Activated B cell treated with CpG ODN at 0.5 μM for 24 hours (primary cell): ENCODE results near the gene MVD. TPM values are rescaled to one million over a fixed set of nuclear protein-coding genes. Genes with fewer than 3 reads are reported as not detected.

Experiments
- ATAC-seq: fragments of 200-7000 bp; cut with Tn5 transposase; one replicate; pipeline ENCODE4 v1.10.0; 2021; ENCODE audit warnings: low read depth, mild to moderate bottlenecking, moderate library complexity
- CTCF ChIA-PET: fragments of 350-600 bp; sonication (Branson Sonifier 250); formaldehyde crosslinking; loops from one replicate; lab custom pipeline; 2021; ENCODE audit warnings: antibody characterized with exemption; lab: Charles Lee
- POLR2A ChIA-PET: fragments of 350-600 bp; sonication (Branson Sonifier 250); formaldehyde crosslinking; loops from one replicate; lab custom pipeline; 2021; ENCODE audit warnings: antibody characterized with exemption; lab: Charles Lee
- DNase-seq: peaks from one replicate; pipeline ENCODE4 v3.0.0; 2022
- H3K27ac Mint-ChIP-seq: one replicate; pipeline ENCODE4 v1.8.0; 2020; ENCODE audit warnings: mixed read lengths
- H3K27me3 Mint-ChIP-seq: one replicate; pipeline ENCODE4 v1.8.0; 2021; ENCODE audit warnings: mixed read lengths
- H3K36me3 Mint-ChIP-seq: one replicate; pipeline ENCODE4 v1.8.0; 2021; ENCODE audit warnings: low read depth, mixed read lengths
- H3K4me1 Mint-ChIP-seq: one replicate; pipeline ENCODE4 v1.8.0; 2021; ENCODE audit warnings: mixed read lengths
- H3K4me3 Mint-ChIP-seq: one replicate; pipeline ENCODE4 v1.8.0; 2020; ENCODE audit warnings: mild to moderate bottlenecking, mixed read lengths
- H3K9me3 Mint-ChIP-seq: one replicate; pipeline ENCODE4 v1.8.0; 2020; ENCODE audit warnings: mixed read lengths
- intact Hi-C: fragments of 100-400 bp; cut with micrococcal nuclease; formaldehyde crosslinking; loops from one replicate; pipeline ENCODE4 v1.15.1; 2024
- total RNA-seq: library from RNA; stranded (reverse); gene quantifications from 2 replicates; pipeline ENCODE4 v1.2.3, GENCODE V29; 2022
- TF ChIP-seq, protein P1 (sequence below): fragments of 200-600 bp; IDR thresholded peaks from one replicate; pipeline ENCODE4 v1.8.0; 2022; ENCODE audit warnings: antibody characterized with exemption, mild to moderate bottlenecking

The MVD gene
- total RNA-seq, 1 donor from 2014 or later = 140 TPM

GRCh38 chr16:88681709-88682451 lies 19.0 kb upstream of the MVD start:
- Mint-ChIP-seq H3K27ac (peak overlapping the region; percentile 93), H3K4me3 (peak overlapping the region; percentile 79), H3K27me3 (no peaks in the 10 kb centered on the region), H3K4me1 (peaks cover 46% of the 10 kb centered on the region), H3K36me3 (peaks cover 8% of the 10 kb centered on the region), H3K9me3 (no peaks in the 10 kb centered on the region)
- CTCF ChIA-PET = interaction anchor here (0.8 to 1.4 kb wide), 4 partner anchors 17 to 48 kb away, joined by 3 to 6 read pairs (median 4); no protein-coding TSS in a partner anchor
- POLR2A ChIA-PET = interaction anchor here (0.6 to 3.8 kb wide), 9 partner anchors 11 to 112 kb away, joined by 3 to 32 read pairs (median 5); partner anchors contain the start of genes CYBA, MVD and ZC3H18
- TF ChIP-seq, protein P1, sequence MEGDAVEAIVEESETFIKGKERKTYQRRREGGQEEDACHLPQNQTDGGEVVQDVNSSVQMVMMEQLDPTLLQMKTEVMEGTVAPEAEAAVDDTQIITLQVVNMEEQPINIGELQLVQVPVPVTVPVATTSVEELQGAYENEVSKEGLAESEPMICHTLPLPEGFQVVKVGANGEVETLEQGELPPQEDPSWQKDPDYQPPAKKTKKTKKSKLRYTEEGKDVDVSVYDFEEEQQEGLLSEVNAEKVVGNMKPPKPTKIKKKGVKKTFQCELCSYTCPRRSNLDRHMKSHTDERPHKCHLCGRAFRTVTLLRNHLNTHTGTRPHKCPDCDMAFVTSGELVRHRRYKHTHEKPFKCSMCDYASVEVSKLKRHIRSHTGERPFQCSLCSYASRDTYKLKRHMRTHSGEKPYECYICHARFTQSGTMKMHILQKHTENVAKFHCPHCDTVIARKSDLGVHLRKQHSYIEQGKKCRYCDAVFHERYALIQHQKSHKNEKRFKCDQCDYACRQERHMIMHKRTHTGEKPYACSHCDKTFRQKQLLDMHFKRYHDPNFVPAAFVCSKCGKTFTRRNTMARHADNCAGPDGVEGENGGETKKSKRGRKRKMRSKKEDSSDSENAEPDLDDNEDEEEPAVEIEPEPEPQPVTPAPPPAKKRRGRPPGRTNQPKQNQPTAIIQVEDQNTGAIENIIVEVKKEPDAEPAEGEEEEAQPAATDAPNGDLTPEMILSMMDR = no peak
- peak; percentile 62 for DNase-seq
- ATAC-seq = peak; percentile 74
- intact Hi-C loops = loop anchor here (1.0 to 10.0 kb wide), 5 partner anchors 19 to 227 kb away; partner anchors contain the start of genes CTU2, CYBA, MVD and RNF166

- intact Hi-C loops = loop anchor here (1.0 to 10.0 kb wide), 4 partner anchors 20 to 226 kb away; partner anchors contain the start of genes CTU2, CYBA, RNF166 and ZFPM1
- Mint-ChIP-seq H3K27me3 (no peaks in the 10 kb centered on the region), H3K27ac (peak overlapping the region; percentile 93), H3K36me3 (peaks cover 9% of the 10 kb centered on the region), H3K4me3 (peak overlapping the region; percentile 79), H3K9me3 (no peaks in the 10 kb centered on the region), H3K4me1 (peaks cover 46% of the 10 kb centered on the region)
- POLR2A ChIA-PET = interaction anchor here (0.7 to 3.8 kb wide), 9 partner anchors 10 to 158 kb away, joined by 3 to 32 read pairs (median 5); partner anchors contain the start of genes CYBA, MVD and ZC3H18
- TF ChIP-seq, protein P1 = no peak
- CTCF ChIA-PET = interaction anchor here (0.8 to 1.4 kb wide), 4 partner anchors 17 to 48 kb away, joined by 3 to 6 read pairs (median 4); no protein-coding TSS in a partner anchor
- DNase-seq = no peak
- ATAC-seq = peak; percentile 12
Measured at GRCh38 chr16:88681084-88681680, 18.3 kb upstream of the MVD start.

DNA sequence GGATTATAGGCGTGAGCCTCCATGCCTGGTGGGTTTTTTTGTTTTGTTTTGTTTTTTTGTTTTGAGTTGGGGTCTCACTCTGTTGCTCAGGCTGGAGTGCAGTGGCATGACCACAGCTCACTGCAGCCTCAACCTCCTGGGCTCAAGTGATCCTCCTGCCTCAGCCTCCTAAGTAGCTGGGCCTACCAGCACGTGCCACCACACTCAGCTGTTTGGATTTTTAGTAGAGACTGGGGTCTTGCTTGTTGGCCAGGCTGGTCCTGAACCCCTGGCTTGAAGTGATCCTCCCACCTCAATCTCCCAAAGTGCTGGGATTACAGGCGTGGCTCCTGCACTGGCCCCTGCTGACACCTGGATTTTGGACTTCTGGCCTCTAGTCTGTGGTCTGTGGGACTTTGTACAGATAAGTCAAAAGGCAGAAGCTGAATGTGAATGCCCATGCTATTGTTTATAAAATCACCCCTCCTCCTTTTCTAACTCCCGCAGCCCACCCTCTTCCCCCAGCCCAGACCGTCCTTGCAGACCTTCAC lies 17.7 kb upstream of the MVD start:
- Mint-ChIP-seq H3K36me3 (peaks cover 12% of the 10 kb centered on the region), H3K4me1 (peaks cover 46% of the 10 kb centered on the region), H3K9me3 (no peaks in the 10 kb centered on the region), H3K4me3 (peak overlapping the region; percentile 79), H3K27me3 (no peaks in the 10 kb centered on the region), H3K27ac (peak overlapping the region; percentile 93)
- ATAC-seq (no peak), DNase-seq (no peak)
- ChIA-PET POLR2A (interaction anchor here (0.7 to 3.8 kb wide), 8 partner anchors 17 to 158 kb away, joined by 3 to 32 read pairs (median 6); partner anchors contain the start of genes CYBA, MVD and ZC3H18), CTCF (interaction anchor here (1.3 to 1.4 kb wide), 2 partner anchors 16 to 20 kb away, joined by 4 to 6 read pairs; no protein-coding TSS in a partner anchor)
- intact Hi-C loops = loop anchor here (1.0 to 10.0 kb wide), 4 partner anchors 21 to 226 kb away; partner anchors contain the start of genes CTU2, CYBA, RNF166 and ZFPM1
- TF ChIP-seq, protein P1 = no peak

- Mint-ChIP-seq H3K36me3 (peaks cover 17% of the 10 kb centered on the region), H3K27me3 (no peaks in the 10 kb centered on the region), H3K27ac (no peak overlapping the region), H3K4me3 (no peak overlapping the region), H3K4me1 (peaks cover 25% of the 10 kb centered on the region), H3K9me3 (no peaks in the 10 kb centered on the region)
- DNase-seq (no peak), ATAC-seq (no peak)
- POLR2A ChIA-PET = interaction anchor here (3.8 kb wide), 1 partner anchor 15 kb away, joined by 32 read pairs; the partner anchor contains the start of gene MVD
- TF ChIP-seq, protein P1 = no peak
- CTCF ChIA-PET = no interaction called here
- intact Hi-C loops = no loop called here
Measured at GRCh38 chr16:88678224-88678979, 15.5 kb upstream of the MVD start.
